Fibroblast of the aortic adventitia (primary cell): ENCODE data around the gene PCSK5. TPM values are rescaled to one million over a fixed set of nuclear protein-coding genes. Genes with fewer than 3 reads are reported as not detected.

Source experiments
- DNase-seq: peaks from one replicate; pipeline ENCODE4 v3.0.0-alpha.2; 2010; ENCODE audit warnings: low read depth
- H3K4me3 ChIP-seq: 2 replicates; pipeline ENCODE4 v1.5.1; 2011; ENCODE audit warnings: low read depth, mild to moderate bottlenecking, control low read depth, low read length, moderate library complexity
- total RNA-seq: library from RNA; depleted of rRNA; stranded (reverse); fragments of >200 nt; gene quantifications from 2 replicates; pipeline ENCODE4 v1.2.3, GENCODE V29; 2012; ENCODE audit warnings: low replicate concordance
- TF ChIP-seq, protein P1 (sequence below): IDR thresholded peaks from 2 replicates; pipeline ENCODE4 v1.5.1; 2011; ENCODE audit warnings: mild to moderate bottlenecking, low read length, control low read depth, inconsistent platforms; ENCODE audit not compliant: insufficient read depth

Gene PCSK5
- total RNA-seq, 1 donor, result 3.6 TPM

DNA sequence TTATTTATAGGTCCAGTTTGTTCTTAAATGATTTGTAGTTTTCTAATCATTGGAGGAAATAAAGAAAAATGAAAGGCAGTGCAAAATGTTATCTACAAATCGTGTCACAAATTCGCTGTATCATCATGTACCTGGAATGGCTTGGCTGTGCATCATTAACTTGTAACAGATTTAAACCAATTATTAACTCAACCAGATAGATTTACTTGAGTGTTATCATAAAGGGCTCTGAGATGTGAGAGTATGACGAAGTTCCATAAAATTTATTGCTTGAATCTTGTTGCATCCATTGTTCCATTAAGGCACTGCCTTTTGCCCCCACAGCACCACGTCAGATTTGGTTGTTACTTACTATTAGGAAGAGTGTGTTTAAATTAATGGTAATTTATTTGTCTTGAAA is 23.5 kb downstream of the PCSK5 start:
- TF ChIP-seq, protein P1, sequence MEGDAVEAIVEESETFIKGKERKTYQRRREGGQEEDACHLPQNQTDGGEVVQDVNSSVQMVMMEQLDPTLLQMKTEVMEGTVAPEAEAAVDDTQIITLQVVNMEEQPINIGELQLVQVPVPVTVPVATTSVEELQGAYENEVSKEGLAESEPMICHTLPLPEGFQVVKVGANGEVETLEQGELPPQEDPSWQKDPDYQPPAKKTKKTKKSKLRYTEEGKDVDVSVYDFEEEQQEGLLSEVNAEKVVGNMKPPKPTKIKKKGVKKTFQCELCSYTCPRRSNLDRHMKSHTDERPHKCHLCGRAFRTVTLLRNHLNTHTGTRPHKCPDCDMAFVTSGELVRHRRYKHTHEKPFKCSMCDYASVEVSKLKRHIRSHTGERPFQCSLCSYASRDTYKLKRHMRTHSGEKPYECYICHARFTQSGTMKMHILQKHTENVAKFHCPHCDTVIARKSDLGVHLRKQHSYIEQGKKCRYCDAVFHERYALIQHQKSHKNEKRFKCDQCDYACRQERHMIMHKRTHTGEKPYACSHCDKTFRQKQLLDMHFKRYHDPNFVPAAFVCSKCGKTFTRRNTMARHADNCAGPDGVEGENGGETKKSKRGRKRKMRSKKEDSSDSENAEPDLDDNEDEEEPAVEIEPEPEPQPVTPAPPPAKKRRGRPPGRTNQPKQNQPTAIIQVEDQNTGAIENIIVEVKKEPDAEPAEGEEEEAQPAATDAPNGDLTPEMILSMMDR, result no peak
- H3K4me3 ChIP-seq, result no peak overlapping the region
- DNase-seq, result no peak

DNA sequence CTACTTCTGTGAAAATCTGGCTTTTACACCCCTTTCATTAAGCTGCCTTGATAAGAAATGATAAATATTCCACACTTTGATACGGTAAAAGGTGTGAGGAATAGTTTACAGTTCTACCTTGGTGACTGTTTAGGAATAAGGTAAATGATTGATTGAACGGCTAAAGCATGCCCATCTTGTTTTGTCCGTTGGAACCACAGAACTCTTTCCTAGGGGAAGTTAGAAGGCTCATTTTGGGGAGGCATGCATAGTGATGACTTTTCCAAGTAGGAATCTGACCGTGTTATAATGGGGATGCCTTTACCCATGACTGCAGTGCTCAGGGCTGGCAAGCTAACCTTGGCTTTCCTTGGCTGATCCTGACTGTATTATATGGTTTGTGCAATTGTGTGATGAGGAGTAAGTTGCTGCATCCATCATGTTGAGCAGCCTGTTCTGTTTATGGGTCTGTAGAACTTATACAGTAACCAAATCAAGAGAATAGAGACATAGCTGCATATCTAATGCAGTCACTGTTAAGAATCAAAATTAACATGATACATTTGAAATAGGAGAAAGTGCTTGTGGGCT is 24.5 kb downstream of the PCSK5 start:
- TF ChIP-seq, protein P1, result no peak
- no peak for DNase-seq
- no peak overlapping the region for H3K4me3 ChIP-seq

DNA sequence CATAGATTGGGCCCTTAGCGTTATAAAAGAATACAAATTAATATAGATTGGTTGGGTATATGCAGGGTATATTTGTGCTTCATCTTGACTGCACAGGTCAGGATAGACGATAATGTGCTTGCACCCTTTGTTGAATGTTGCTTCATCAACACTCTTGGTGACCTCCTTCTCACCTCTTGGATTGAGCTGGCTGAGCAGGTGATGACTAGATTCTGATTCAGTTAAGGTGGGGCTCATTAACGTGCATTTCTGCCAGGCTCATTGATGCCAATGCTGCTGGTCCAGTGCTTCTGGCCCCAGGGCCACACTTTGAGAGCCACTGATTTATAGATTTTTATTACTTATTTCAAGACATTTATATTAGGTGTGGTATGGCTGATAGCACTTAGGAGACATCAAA is 27.7 kb downstream of the PCSK5 start:
- H3K4me3 ChIP-seq, result no peak overlapping the region
- TF ChIP-seq, protein P1, result no peak
- no peak for DNase-seq

DNA sequence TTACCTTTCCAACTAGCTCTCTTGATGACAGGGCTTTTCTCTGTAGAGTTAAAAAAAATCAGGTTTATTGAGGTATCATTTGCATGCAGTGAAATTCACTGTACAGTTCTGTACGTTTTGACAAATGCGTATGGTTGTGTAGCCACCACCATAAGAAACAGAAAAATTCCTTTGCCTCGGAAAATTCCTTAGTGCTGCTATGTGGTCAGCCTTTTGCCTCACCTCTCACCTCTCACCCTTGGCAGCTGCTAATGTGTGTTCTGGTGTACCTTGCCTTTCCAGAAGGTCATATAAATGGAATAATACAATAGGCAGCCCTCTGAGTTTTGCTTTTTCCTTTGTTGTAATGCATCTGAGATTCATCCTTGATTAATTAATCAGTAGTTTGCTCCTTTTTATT is 28.4 kb downstream of the PCSK5 start:
- no peak for DNase-seq
- H3K4me3 ChIP-seq, result no peak overlapping the region
- TF ChIP-seq, protein P1, result no peak

DNA sequence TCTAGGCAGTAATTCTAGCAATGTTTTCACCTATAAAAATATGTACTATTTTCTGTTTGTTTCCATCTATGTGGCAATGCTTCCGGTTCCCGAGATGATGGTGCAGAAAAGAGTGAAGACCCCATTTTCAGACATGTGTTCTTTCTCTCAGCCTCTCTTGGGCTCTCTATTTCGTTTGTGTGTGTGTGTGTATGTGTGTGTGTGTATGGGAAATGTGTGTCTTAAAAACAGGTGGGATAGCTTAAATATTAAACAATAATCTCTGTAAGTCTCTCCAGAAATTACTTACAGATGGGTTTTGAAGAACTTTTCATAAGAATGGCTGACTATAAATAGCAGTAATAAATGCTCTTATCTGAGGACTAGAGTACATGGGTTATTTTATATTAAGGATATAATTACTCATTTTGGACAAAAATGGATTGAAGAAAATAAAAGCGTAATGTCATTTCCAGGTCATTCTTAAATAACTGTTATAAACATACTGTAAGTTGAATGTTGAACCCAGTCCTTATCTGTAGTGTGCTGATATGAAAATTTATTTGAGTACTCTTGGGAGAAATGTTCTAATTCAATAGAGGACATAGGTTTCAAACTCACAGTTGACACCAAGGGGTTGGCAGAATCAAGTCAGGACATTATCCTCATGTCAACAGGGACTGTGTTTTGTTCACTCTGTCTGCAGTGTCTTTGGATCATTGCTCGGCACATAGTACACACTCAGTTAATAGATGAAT is 31.1 kb downstream of the PCSK5 start:
- TF ChIP-seq, protein P1, result no peak
- no peak overlapping the region for H3K4me3 ChIP-seq
- DNase-seq, result no peak

DNA sequence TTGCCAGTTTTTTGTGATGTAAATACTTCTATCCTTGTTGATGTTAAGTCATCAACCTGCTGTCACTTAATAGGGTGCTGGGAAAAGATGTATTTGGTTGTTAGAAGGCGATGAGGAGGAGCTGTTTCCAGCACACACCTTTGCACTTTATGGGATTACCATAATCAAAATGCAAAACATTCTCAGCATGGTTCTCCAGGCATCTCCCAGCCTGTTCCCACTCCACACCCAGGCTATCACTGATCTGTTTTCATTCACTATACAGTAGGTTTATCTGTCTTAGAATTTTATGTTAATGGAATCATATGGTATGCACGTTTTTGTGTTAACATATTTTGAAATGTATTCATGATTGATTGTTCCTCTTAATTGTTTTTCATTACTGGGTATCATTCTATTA is 35.9 kb downstream of the PCSK5 start:
- H3K4me3 ChIP-seq, result no peak overlapping the region
- TF ChIP-seq, protein P1, result no peak
- DNase-seq, result no peak

DNA sequence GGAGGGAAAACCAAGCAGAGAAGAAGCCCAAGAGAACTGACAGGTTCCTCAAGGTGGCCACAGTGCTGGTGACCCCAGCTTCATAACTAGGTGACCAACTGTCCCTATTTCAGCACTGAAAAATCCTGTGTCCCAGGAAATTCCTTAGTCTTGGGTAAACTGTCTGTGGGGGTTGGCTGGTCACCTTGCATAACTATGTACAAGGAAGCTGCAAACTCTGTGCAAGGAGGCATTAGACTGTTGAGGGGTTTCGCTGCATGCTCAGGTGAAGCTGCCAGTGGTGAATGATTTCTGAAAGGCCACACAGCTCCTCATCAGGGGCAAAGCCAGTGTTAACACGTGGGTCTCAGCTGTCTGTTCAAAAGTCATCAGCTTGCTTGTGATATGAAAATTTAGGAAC is 36.9 kb downstream of the PCSK5 start:
- DNase-seq, result no peak
- no peak overlapping the region for H3K4me3 ChIP-seq
- TF ChIP-seq, protein P1, result no peak
